ENCODE data around the gene TMEM61. TPM values are rescaled to one million over a fixed set of nuclear protein-coding genes. Genes with fewer than 3 reads are reported as not detected.

Gene TMEM61
- total RNA-seq, 1 donor from 2014 or later, result not detected

DNA sequence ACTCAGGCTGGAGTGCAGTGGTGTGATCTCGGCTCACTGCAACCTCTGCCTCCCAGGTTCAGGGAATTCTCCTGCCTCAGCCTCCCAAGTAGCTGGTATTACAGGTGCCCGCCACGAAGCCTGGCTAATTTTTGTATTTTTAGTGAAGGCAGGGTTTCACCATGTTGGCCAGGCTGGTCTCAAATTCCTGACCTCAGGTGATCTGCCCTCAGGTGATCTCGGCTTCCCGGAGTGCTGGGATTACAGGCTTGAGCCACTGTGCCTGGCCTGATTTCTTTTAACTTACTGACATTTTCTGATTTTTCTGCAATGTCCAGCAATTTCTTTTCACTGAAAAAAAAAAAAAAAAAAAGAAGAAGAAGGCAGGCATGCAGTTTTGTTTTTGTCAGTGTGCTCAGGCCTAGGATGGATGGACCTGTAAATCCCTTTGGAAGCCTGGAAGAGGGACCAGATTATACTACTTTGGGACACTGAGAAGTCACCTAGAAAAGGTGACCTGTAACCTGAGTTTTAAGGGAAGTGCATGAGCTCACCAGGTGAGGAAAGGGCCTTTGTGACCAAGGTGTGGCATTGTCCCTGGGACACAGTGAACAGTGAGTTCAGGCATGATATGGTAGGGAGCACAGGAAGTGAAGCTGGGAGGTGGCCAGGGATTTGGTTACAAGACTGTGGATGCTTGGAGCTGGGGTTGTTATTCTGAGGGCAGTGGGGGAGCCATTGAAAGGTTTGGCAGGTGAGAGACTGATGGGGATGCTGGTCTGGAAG, 2.7 kb upstream of the TMEM61 start:
- DNase-seq (ENCODE audit: low spot score), result no peak
- H3K27me3 Mint-ChIP-seq (ENCODE audit: insufficient read depth, low read depth), result peaks cover 30% of the 10 kb centered on the region
- no peak overlapping the region for H3K4me3 Mint-ChIP-seq

GRCh38 chr1:54978528-54979326, 1.7 kb upstream of the TMEM61 start:
- DNase-seq (ENCODE audit: low spot score), result no peak
- H3K9me3 Mint-ChIP-seq, result peaks cover 2% of the 10 kb centered on the region
- H3K79me2 ChIP-seq (ENCODE audit: low read depth), result no peaks in the 10 kb centered on the region
- peaks cover 52% of the 10 kb centered on the region for H3K27me3 ChIP-seq
- no peak for TF ChIP-seq CTCF (IDR thresholded peaks at IDR 0.05)
- TF ChIP-seq EZH2phosphoT487 (IDR thresholded peaks at IDR 0.05), result no peak
- no peak for TF ChIP-seq EZH2 (IDR thresholded peaks at IDR 0.05)
- no peaks in the 10 kb centered on the region for H3K36me3 Mint-ChIP-seq
- no peaks in the 10 kb centered on the region for H3K9me3 ChIP-seq (ENCODE audit: low read depth)
- no peak overlapping the region for H3K27ac ChIP-seq
- no peak overlapping the region for H3K4me3 Mint-ChIP-seq
- no peak overlapping the region for H3K27ac Mint-ChIP-seq
- no peaks in the 10 kb centered on the region for H3K36me3 ChIP-seq
- no peaks in the 10 kb centered on the region for H4K20me1 ChIP-seq (ENCODE audit: low read depth)
- H3K4me2 ChIP-seq, result no peak overlapping the region
- H3K4me1 ChIP-seq, result no peaks in the 10 kb centered on the region
- H2AFZ ChIP-seq (replicated peaks), result no peak overlapping the region
- H3K9ac ChIP-seq, result no peak overlapping the region
- peaks cover 22% of the 10 kb centered on the region for H3K4me1 Mint-ChIP-seq
- no peak overlapping the region for H3K4me3 ChIP-seq
- H3F3A ChIP-seq (ENCODE audit: low read depth), result no peaks in the 10 kb centered on the region
- peaks cover 28% of the 10 kb centered on the region for H3K27me3 Mint-ChIP-seq (ENCODE audit: insufficient read depth, low read depth)

More for the DNA sequence above, 2.7 kb upstream of the TMEM61 start:
- Mint-ChIP-seq H3K4me1 (peaks cover 23% of the 10 kb centered on the region), H3K9me3 (peaks cover 2% of the 10 kb centered on the region), H3K27ac (no peak overlapping the region), H3K36me3 (no peaks in the 10 kb centered on the region)
- Histone ChIP-seq H3K4me3 (no peak overlapping the region), H3K4me2 (no peak overlapping the region), H3K27ac (no peak overlapping the region), H2AFZ (replicated peaks) (no peak overlapping the region), H3K27me3 (peaks cover 52% of the 10 kb centered on the region), H3K4me1 (no peaks in the 10 kb centered on the region), H3K9ac (no peak overlapping the region), H3K9me3 (ENCODE audit: low read depth) (no peaks in the 10 kb centered on the region), H3K79me2 (ENCODE audit: low read depth) (no peaks in the 10 kb centered on the region), H4K20me1 (ENCODE audit: low read depth) (no peaks in the 10 kb centered on the region), H3F3A (ENCODE audit: low read depth) (peaks cover 4% of the 10 kb centered on the region), H3K36me3 (no peaks in the 10 kb centered on the region)
- TF ChIP-seq EZH2 (IDR thresholded peaks at IDR 0.05) (no peak), CTCF (IDR thresholded peaks at IDR 0.05) (no peak), EZH2phosphoT487 (IDR thresholded peaks at IDR 0.05) (no peak)

GRCh38 chr1:54979327-54979891, 1.0 kb upstream of the TMEM61 start:
- Histone ChIP-seq H2AFZ (replicated peaks) (no peak overlapping the region), H3K9me3 (ENCODE audit: low read depth) (no peaks in the 10 kb centered on the region), H3K79me2 (ENCODE audit: low read depth) (no peaks in the 10 kb centered on the region), H3K27ac (no peak overlapping the region), H3K4me2 (no peak overlapping the region), H3K4me1 (no peaks in the 10 kb centered on the region), H3F3A (ENCODE audit: low read depth) (no peaks in the 10 kb centered on the region), H3K27me3 (peaks cover 52% of the 10 kb centered on the region), H3K4me3 (no peak overlapping the region), H3K36me3 (no peaks in the 10 kb centered on the region), H4K20me1 (ENCODE audit: low read depth) (no peaks in the 10 kb centered on the region), H3K9ac (no peak overlapping the region)
- no peak for DNase-seq (ENCODE audit: low spot score)
- peak overlapping the region; percentile 51 for H3K4me3 Mint-ChIP-seq
- H3K9me3 Mint-ChIP-seq, result peaks cover 2% of the 10 kb centered on the region
- peaks cover 28% of the 10 kb centered on the region for H3K27me3 Mint-ChIP-seq (ENCODE audit: insufficient read depth, low read depth)
- peaks cover 26% of the 10 kb centered on the region for H3K4me1 Mint-ChIP-seq
- no peak for TF ChIP-seq EZH2 (IDR thresholded peaks at IDR 0.05)
- H3K36me3 Mint-ChIP-seq, result no peaks in the 10 kb centered on the region
- H3K27ac Mint-ChIP-seq, result no peak overlapping the region

Measured in neural progenitor cell (in vitro differentiated cells).